Liver (tissue), 3 donors: Measurements from ENCODE around the gene CXCL1.

Source experiments
- GABPA ChIP-seq, 2 donors: IDR thresholded peaks in 1 of 2; conservative IDR thresholded peaks in 1 of 2; 2 replicates each; pipeline ENCODE4 v1.6.1; 2016; ENCODE audit warnings: antibody characterized with exemption in 2 of 2, mild to moderate bottlenecking in 1 of 2, moderate library complexity in 1 of 2
- JUND ChIP-seq, 2 donors: IDR thresholded peaks; 2 replicates each; pipeline ENCODE4 v1.6.1; 2016; ENCODE audit warnings: antibody characterized with exemption in 2 of 2
- MAX ChIP-seq: IDR thresholded peaks from 2 replicates; pipeline ENCODE4 v1.6.1; 2016; ENCODE audit warnings: antibody characterized with exemption
- RAD21 ChIP-seq, 2 donors: IDR thresholded peaks; 2 replicates each; pipeline ENCODE4 v1.6.1; 2016; ENCODE audit warnings: antibody characterized with exemption in 2 of 2, mild to moderate bottlenecking in 2 of 2
- TAF1 ChIP-seq: conservative IDR thresholded peaks from 2 replicates; pipeline ENCODE4 v1.6.1; 2016; ENCODE audit warnings: antibody characterized with exemption, mild to moderate bottlenecking
- YY1 ChIP-seq: IDR thresholded peaks from 2 replicates; pipeline ENCODE4 v1.6.1; 2016; ENCODE audit warnings: antibody characterized with exemption, mild to moderate bottlenecking
- TF ChIP-seq, protein P1 (sequence below): fragments of 150-350 bp; IDR thresholded peaks from 2 replicates; pipeline ENCODE4 v1.5.1; 2017; ENCODE audit warnings: improper control_type of control experiment, low read depth, low read length; ENCODE audit not compliant: missing input control
- TF ChIP-seq, protein P2 (sequence below): IDR thresholded peaks from 2 replicates; pipeline ENCODE4 v1.6.1; 2016; ENCODE audit warnings: antibody characterized with exemption
- TF ChIP-seq, protein P3 (sequence below): IDR thresholded peaks from 2 replicates; pipeline ENCODE4 v1.6.1; 2016; ENCODE audit warnings: antibody characterized with exemption
- donor health status: healthy.
- donor health status: healthy.

GRCh38 chr4:73914071-73914470 lies 44.9 kb downstream of the CXCL1 start:
- TF ChIP-seq, protein P1, sequence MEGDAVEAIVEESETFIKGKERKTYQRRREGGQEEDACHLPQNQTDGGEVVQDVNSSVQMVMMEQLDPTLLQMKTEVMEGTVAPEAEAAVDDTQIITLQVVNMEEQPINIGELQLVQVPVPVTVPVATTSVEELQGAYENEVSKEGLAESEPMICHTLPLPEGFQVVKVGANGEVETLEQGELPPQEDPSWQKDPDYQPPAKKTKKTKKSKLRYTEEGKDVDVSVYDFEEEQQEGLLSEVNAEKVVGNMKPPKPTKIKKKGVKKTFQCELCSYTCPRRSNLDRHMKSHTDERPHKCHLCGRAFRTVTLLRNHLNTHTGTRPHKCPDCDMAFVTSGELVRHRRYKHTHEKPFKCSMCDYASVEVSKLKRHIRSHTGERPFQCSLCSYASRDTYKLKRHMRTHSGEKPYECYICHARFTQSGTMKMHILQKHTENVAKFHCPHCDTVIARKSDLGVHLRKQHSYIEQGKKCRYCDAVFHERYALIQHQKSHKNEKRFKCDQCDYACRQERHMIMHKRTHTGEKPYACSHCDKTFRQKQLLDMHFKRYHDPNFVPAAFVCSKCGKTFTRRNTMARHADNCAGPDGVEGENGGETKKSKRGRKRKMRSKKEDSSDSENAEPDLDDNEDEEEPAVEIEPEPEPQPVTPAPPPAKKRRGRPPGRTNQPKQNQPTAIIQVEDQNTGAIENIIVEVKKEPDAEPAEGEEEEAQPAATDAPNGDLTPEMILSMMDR: no peak
- TF ChIP-seq MAX (no peak), YY1 (no peak), RAD21 (IDR thresholded peaks at IDR 0.05) (no peak), GABPA (IDR thresholded peaks at IDR 0.05 in 1 of 2, conservative IDR thresholded peaks at IDR 0.05 in 1 of 2) (no peak), JUND (IDR thresholded peaks at IDR 0.05) (no peak), TAF1 (no peak)
- TF ChIP-seq, protein P2, sequence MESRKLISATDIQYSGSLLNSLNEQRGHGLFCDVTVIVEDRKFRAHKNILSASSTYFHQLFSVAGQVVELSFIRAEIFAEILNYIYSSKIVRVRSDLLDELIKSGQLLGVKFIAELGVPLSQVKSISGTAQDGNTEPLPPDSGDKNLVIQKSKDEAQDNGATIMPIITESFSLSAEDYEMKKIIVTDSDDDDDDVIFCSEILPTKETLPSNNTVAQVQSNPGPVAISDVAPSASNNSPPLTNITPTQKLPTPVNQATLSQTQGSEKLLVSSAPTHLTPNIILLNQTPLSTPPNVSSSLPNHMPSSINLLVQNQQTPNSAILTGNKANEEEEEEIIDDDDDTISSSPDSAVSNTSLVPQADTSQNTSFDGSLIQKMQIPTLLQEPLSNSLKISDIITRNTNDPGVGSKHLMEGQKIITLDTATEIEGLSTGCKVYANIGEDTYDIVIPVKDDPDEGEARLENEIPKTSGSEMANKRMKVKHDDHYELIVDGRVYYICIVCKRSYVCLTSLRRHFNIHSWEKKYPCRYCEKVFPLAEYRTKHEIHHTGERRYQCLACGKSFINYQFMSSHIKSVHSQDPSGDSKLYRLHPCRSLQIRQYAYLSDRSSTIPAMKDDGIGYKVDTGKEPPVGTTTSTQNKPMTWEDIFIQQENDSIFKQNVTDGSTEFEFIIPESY: no peak
- TF ChIP-seq, protein P3, sequence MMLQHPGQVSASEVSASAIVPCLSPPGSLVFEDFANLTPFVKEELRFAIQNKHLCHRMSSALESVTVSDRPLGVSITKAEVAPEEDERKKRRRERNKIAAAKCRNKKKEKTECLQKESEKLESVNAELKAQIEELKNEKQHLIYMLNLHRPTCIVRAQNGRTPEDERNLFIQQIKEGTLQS: no peak
